ENCODE measurements around the gene CCDC141. TPM values are rescaled to one million over a fixed set of nuclear protein-coding genes. Genes with fewer than 3 reads are reported as not detected.

The CCDC141 gene
- total and polyA plus RNA-seq, 2 experiments from 2014 or later, result 11.7 to 13.4 TPM

GRCh38 chr2:178928077-178928476 is 121.9 kb downstream of the CCDC141 start:
- H3K27me3 Mint-ChIP-seq (ENCODE audit: insufficient read depth, low read depth, poor library complexity), result no peaks in the 10 kb centered on the region
- Histone ChIP-seq H3K79me2 (replicated peaks; ENCODE audit: insufficient read depth) (no peaks in the 10 kb centered on the region), H3K27me3 (ENCODE audit: insufficient read depth) (no peaks in the 10 kb centered on the region), H2AFZ (no peak overlapping the region), H3K36me3 (ENCODE audit: insufficient read depth) (peaks cover 4% of the 10 kb centered on the region; the same call in 1 of the 2 replicates), H3K27ac (ENCODE audit: low read depth) (no peak overlapping the region), H4K20me1 (replicated peaks; ENCODE audit: insufficient read depth) (no peaks in the 10 kb centered on the region), H3F3A (replicated peaks; ENCODE audit: low read depth) (no peaks in the 10 kb centered on the region), H3K4me1 (ENCODE audit: insufficient read depth) (no peaks in the 10 kb centered on the region), H3K9me2 (ENCODE audit: insufficient read depth) (no peaks in the 10 kb centered on the region), H3K4me3 (no peak overlapping the region), H3K4me2 (no peak overlapping the region)
- peak overlapping the region; percentile 82 for H3K27ac Mint-ChIP-seq
- peaks cover 8% of the 10 kb centered on the region for H3K4me1 Mint-ChIP-seq
- DNase-seq (ENCODE audit: low spot score) (peak; percentile 17), ATAC-seq (peak; percentile 66; the same call in 2 of the 3 replicates)
- H3K36me3 Mint-ChIP-seq (ENCODE audit: low read depth), result peaks cover 13% of the 10 kb centered on the region
- no peak for TF ChIP-seq EZH2phosphoT487 (IDR thresholded peaks at IDR 0.05; ENCODE audit: unreplicated experiment)
- TF ChIP-seq POLR2AphosphoS5 (IDR thresholded peaks at IDR 0.05; ENCODE audit: low read depth), result no peak
- no peak for TF ChIP-seq JUNB (IDR thresholded peaks at IDR 0.05; ENCODE audit: unreplicated experiment)
- no peak for TF ChIP-seq ZNF331 (CRISPR knock-in tag; IDR thresholded peaks at IDR 0.05; ENCODE audit: low read depth)
- H3K9me3 Mint-ChIP-seq, result peaks cover 13% of the 10 kb centered on the region
- H3K4me3 Mint-ChIP-seq, result no peak overlapping the region

GRCh38 chr2:178927173-178927572 is 122.8 kb downstream of the CCDC141 start:
- Histone ChIP-seq H3K4me2 (no peak overlapping the region), H3K9me2 (ENCODE audit: insufficient read depth) (no peaks in the 10 kb centered on the region), H3K27me3 (ENCODE audit: insufficient read depth) (no peaks in the 10 kb centered on the region), H3K79me2 (replicated peaks; ENCODE audit: insufficient read depth) (no peaks in the 10 kb centered on the region), H3K27ac (ENCODE audit: low read depth) (no peak overlapping the region), H3K36me3 (ENCODE audit: insufficient read depth) (peaks cover 4% of the 10 kb centered on the region; the same call in 1 of the 2 replicates), H3K4me3 (no peak overlapping the region), H2AFZ (no peak overlapping the region), H3K4me1 (ENCODE audit: insufficient read depth) (no peaks in the 10 kb centered on the region), H4K20me1 (replicated peaks; ENCODE audit: insufficient read depth) (no peaks in the 10 kb centered on the region), H3F3A (replicated peaks; ENCODE audit: low read depth) (no peaks in the 10 kb centered on the region)
- H3K9me3 Mint-ChIP-seq, result peaks cover 13% of the 10 kb centered on the region
- peak overlapping the region; percentile 72; the same call in 1 of the 2 replicates for H3K27ac Mint-ChIP-seq
- H3K36me3 Mint-ChIP-seq (ENCODE audit: low read depth), result peaks cover 13% of the 10 kb centered on the region
- no peak for DNase-seq (ENCODE audit: low spot score)
- peaks cover 8% of the 10 kb centered on the region for H3K4me1 Mint-ChIP-seq
- no peak overlapping the region for H3K4me3 Mint-ChIP-seq
- no peak for ATAC-seq
- no peaks in the 10 kb centered on the region for H3K27me3 Mint-ChIP-seq (ENCODE audit: insufficient read depth, low read depth, poor library complexity)
- TF ChIP-seq ZNF462 (CRISPR knock-in tag; IDR thresholded peaks at IDR 0.05) (no peak), JUNB (IDR thresholded peaks at IDR 0.05; ENCODE audit: unreplicated experiment) (no peak), EZH2 (IDR thresholded peaks at IDR 0.05; ENCODE audit: low read depth, unreplicated experiment) (no peak), ETS1 (IDR thresholded peaks at IDR 0.05) (no peak), NANOG (IDR thresholded peaks at IDR 0.05; ENCODE audit: borderline replicate concordance) (no peak), CREB1 (CRISPR knock-in tag; IDR thresholded peaks at IDR 0.05; ENCODE audit: low read depth) (no peak), ZNF114 (CRISPR knock-in tag; IDR thresholded peaks at IDR 0.05) (no peak), REST (IDR thresholded peaks at IDR 0.05; ENCODE audit: unreplicated experiment) (no peak), STAT1 (IDR thresholded peaks at IDR 0.05; ENCODE audit: unreplicated experiment) (no peak)

Data from GM23338 (cell line).